PC-3 (cell line): ENCODE data around the gene MAP2K2. TPM values are rescaled to one million over a fixed set of nuclear protein-coding genes. Genes with fewer than 3 reads are reported as not detected.
A peak's percentile ranks its signal among the peaks of the same experiment; 100 is the strongest.
"Not testable (repeated sequence)": the region's sequence is repeated elsewhere in the genome, so short reads cannot be mapped to it uniquely, and the experiment has no call there.

ENCODE experiments used
- ATAC-seq: fragments of 200-7000 bp; cut with Tn5 transposase; 2 replicates; pipeline ENCODE4 v1.9.1; 2020; ENCODE audit warnings: mild to moderate bottlenecking, moderate library complexity
- BruUV-seq: library from RNA; stranded (reverse); fragments of 400-500 nt; replicated peaks from 2 replicates; lab custom pipeline; 2021; lab: Mats Ljungman, UMichigan
- CTCF ChIA-PET: fragments of 300-600 bp; sonication (Branson Sonifier 250); formaldehyde crosslinking; loops from one replicate; lab custom pipeline; 2022; ENCODE audit warnings: antibody characterized with exemption; lab: Charles Lee
- POLR2A ChIA-PET: fragments of 300-600 bp; sonication (Branson Sonifier 250); formaldehyde crosslinking; loops from one replicate; lab custom pipeline; 2022; ENCODE audit warnings: antibody characterized with exemption; ENCODE audit not compliant: unreplicated experiment; lab: Charles Lee
- DNase-seq: peaks from one replicate; pipeline ENCODE4 v3.0.0-alpha.2; 2015
- H2AFZ ChIP-seq: fragments of 300-600 bp; sonication (generic); 2 replicates; pipeline ENCODE4 v1.6.0; 2016; ENCODE audit warnings: antibody characterized with exemption, low read length
- H3F3A ChIP-seq: fragments of 300-600 bp; sonication (generic); one replicate; pipeline ENCODE4 v1.6.0; 2017; ENCODE audit warnings: antibody characterized with exemption, low read length, control low read depth, mild to moderate bottlenecking; ENCODE audit not compliant: unreplicated experiment
- H3K27ac ChIP-seq: fragments of 300-600 bp; sonication (generic); 2 replicates; pipeline ENCODE4 v1.5.1; 2016; ENCODE audit warnings: mild to moderate bottlenecking, low read length
- H3K27me3 ChIP-seq: fragments of 300-600 bp; sonication (generic); 2 replicates; pipeline ENCODE4 v1.6.1; 2016; ENCODE audit warnings: low read length, mixed read lengths
- H3K36me3 ChIP-seq: fragments of 300-600 bp; sonication (generic); 2 replicates; pipeline ENCODE4 v1.6.1; 2016; ENCODE audit warnings: low read depth, mixed run types, low read length, mixed read lengths
- H3K4me1 ChIP-seq: fragments of 300-600 bp; sonication (generic); 2 replicates; pipeline ENCODE4 v1.5.1; 2016; ENCODE audit warnings: low read length; ENCODE audit not compliant: insufficient read depth
- H3K4me2 ChIP-seq: fragments of 300-600 bp; sonication (generic); 2 replicates; pipeline ENCODE4 v1.6.0; 2016; ENCODE audit warnings: low read length
- H3K4me3 ChIP-seq: fragments of 300-600 bp; sonication (generic); 2 replicates; pipeline ENCODE4 v1.5.1; 2016; ENCODE audit warnings: mild to moderate bottlenecking, low read length, mixed read lengths
- H3K79me2 ChIP-seq: fragments of 300-600 bp; sonication (generic); 2 replicates; pipeline ENCODE4 v1.6.1; 2017; ENCODE audit warnings: low read length, mixed read lengths
- H3K9ac ChIP-seq: fragments of 300-600 bp; sonication (generic); 2 replicates; pipeline ENCODE4 v1.6.0; 2016; ENCODE audit warnings: mild to moderate bottlenecking, low read length
- H3K9me2 ChIP-seq: fragments of 300-600 bp; sonication (generic); replicated peaks from 2 replicates; pipeline ENCODE4 v1.6.1; 2016; ENCODE audit warnings: mixed run types, low read length, mixed read lengths
- H3K9me3 ChIP-seq: fragments of 300-600 bp; sonication (generic); 2 replicates; pipeline ENCODE4 v1.6.1; 2016; ENCODE audit warnings: low read length, mixed read lengths
- H4K20me1 ChIP-seq: fragments of 300-600 bp; sonication (generic); 2 replicates; pipeline ENCODE4 v1.6.1; 2016; ENCODE audit warnings: low read length, mixed read lengths
- CTCF ChIP-seq: fragments of 300-600 bp; sonication (generic); conservative IDR thresholded peaks from 2 replicates; pipeline ENCODE4 v1.5.1; 2017; ENCODE audit warnings: antibody characterized with exemption, low read depth, mild to moderate bottlenecking, low read length
- EZH2 ChIP-seq: fragments of 300-600 bp; sonication (generic); IDR thresholded peaks from one replicate; pipeline ENCODE4 v1.6.1; 2017; ENCODE audit warnings: antibody characterized with exemption, mild to moderate bottlenecking, low read length; ENCODE audit not compliant: unreplicated experiment
- EZH2phosphoT487 ChIP-seq: fragments of 300-600 bp; sonication (generic); IDR thresholded peaks from 2 replicates; pipeline ENCODE4 v1.6.1; 2018; ENCODE audit warnings: mild to moderate bottlenecking, antibody characterized with exemption, low read length, borderline replicate concordance
- intact Hi-C: fragments of 100-400 bp; cut with micrococcal nuclease; formaldehyde crosslinking; loops from 2 replicates; pipeline ENCODE4 v1.9.0; 2023
- total RNA-seq: library from RNA; depleted of rRNA; stranded (reverse); fragments of >200 nt; gene quantifications from 2 replicates; pipeline ENCODE4 v1.2.3, GENCODE V29; 2014

MAP2K2 gene
- total RNA-seq, 1 experiment from 2014 or later, result 229 TPM

DNA sequence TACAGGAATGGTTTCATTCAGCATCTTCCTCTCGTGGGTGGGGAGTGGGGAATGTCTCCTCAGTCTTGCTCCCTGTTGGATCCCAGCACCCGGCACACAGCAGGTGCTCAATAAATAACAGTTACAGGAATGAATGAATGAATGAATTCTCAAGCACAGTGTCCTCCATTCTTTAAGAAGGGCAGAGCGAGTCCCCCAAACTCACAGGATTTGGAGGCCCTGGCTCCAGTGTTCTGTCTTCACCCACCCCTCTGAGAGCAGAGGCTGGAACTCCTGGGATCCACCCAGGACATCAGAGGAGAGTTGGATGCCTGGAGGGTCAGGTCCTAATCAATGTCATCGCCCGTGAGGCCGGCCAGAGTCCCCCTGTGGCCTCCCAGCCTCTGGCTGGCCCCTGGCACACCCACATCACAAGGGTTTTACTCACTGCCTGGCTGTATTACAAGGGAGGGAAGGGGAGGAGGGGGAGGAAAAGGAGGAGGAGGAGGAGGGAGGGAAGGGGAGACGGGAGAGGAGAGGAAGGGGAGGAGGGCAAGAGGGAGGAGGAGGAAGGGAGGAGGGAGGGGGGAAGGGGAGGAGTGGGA, 20.8 kb upstream of the MAP2K2 start:
- CTCF ChIA-PET, result no interaction called here
- peak overlapping the region; percentile 40 for H3K4me2 ChIP-seq
- BruUV-seq, result TSS peak; percentile 96
- DNase-seq (peak; percentile 71), ATAC-seq (peak; percentile 50)
- no peaks in the 10 kb centered on the region for H3K36me3 ChIP-seq
- H3F3A ChIP-seq, result no peaks in the 10 kb centered on the region
- no peaks in the 10 kb centered on the region for H3K79me2 ChIP-seq
- H3K27me3 ChIP-seq, result no peaks in the 10 kb centered on the region
- no peak overlapping the region for H3K4me3 ChIP-seq
- POLR2A ChIA-PET, result no interaction called here
- H4K20me1 ChIP-seq, result no peaks in the 10 kb centered on the region
- H3K27ac ChIP-seq, result peak overlapping the region; percentile 67
- H2AFZ ChIP-seq, result no peak overlapping the region
- no peak overlapping the region for H3K9ac ChIP-seq
- TF ChIP-seq EZH2, result no peak
- TF ChIP-seq CTCF, result no peak
- TF ChIP-seq EZH2phosphoT487, result no peak
- no peaks in the 10 kb centered on the region for H3K9me3 ChIP-seq
- no peaks in the 10 kb centered on the region for H3K9me2 ChIP-seq
- H3K4me1 ChIP-seq, result peaks cover 12% of the 10 kb centered on the region
- intact Hi-C loops, result loop anchor here (5.0 kb wide), 1 partner anchor 43 kb away; no protein-coding TSS in a partner anchor

- H3K79me2 ChIP-seq, ATAC-seq, H3K9me2 ChIP-seq, H3K36me3 ChIP-seq, POLR2A ChIA-PET, H3F3A ChIP-seq, H3K4me2 ChIP-seq, DNase-seq, H3K9ac ChIP-seq, CTCF ChIA-PET, H3K9me3 ChIP-seq, H4K20me1 ChIP-seq, H3K4me3 ChIP-seq, H2AFZ ChIP-seq, H3K27me3 ChIP-seq, H3K27ac ChIP-seq, BruUV-seq: not testable (repeated sequence)
- H3K4me1 ChIP-seq, result peaks cover 12% of the 10 kb centered on the region
- intact Hi-C loops, result loop anchor here (5.0 kb wide), 1 partner anchor 44 kb away; no protein-coding TSS in a partner anchor
These were observed 19.0 kb upstream of the MAP2K2 start for GRCh38 chr19:4142916-4143315.

DNA sequence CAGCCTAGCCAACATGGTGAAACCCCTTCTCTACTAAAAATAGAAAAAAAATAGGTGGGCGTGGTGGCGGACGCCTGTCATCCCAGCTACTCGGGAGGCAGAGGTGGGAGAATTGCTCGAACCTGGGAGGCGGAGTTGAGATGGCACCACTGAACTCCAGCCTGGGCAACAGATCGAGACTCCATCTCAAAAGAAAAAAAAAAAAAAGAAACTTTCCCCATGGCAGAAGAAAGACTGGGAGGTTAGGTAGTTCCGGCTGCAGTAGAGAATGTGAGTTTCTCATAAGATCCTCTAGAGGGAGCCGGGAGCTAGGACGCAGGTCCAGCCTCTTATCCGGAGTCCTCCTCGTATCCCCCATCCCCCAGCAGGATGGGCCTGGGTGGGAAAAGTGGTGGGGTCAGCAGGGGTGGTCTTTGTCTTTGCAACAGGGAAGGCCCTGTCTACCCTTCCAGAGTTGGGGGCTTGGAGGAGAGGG, 16.4 kb upstream of the MAP2K2 start:
- Histone ChIP-seq H3K27me3 (no peaks in the 10 kb centered on the region), H3K79me2 (no peaks in the 10 kb centered on the region), H3F3A (no peaks in the 10 kb centered on the region), H2AFZ (no peak overlapping the region), H4K20me1 (no peaks in the 10 kb centered on the region), H3K4me3 (0 out of 2 replicates have a peak overlapping the region, but pooled peaks have one; percentile 21), H3K4me1 (peaks cover 5% of the 10 kb centered on the region), H3K36me3 (no peaks in the 10 kb centered on the region), H3K27ac (no peak overlapping the region), H3K9ac (no peak overlapping the region), H3K9me3 (no peaks in the 10 kb centered on the region), H3K9me2 (no peaks in the 10 kb centered on the region), H3K4me2 (peak overlapping the region; percentile 62)
- CTCF ChIA-PET, result interaction anchor here (0.7 to 0.9 kb wide), 3 partner anchors 9 to 249 kb away, joined by 3 to 5 read pairs (median 4); no protein-coding TSS in a partner anchor
- POLR2A ChIA-PET, result no interaction called here
- ATAC-seq (peak; percentile 78), DNase-seq (peak; percentile 64)
- no TSS peak for BruUV-seq
- intact Hi-C loops, result loop anchor here (5.0 kb wide), 1 partner anchor 47 kb away; no protein-coding TSS in a partner anchor
- TF ChIP-seq EZH2 (no peak), CTCF (peak; percentile 56), EZH2phosphoT487 (no peak)
